ENCODE results near the gene UBR3.

GRCh38 chr2:170115501-170116229, 288.4 kb downstream of the UBR3 start:
- TF ChIP-seq POLR2A (IDR thresholded peaks at IDR 0.05; ENCODE audit: low read depth, low read length) = no peak
- TF ChIP-seq POLR2AphosphoS5 (IDR thresholded peaks at IDR 0.05; ENCODE audit: low read depth, low read length) = no peak
- TF ChIP-seq TAF1 (IDR thresholded peaks at IDR 0.05; ENCODE audit: low read depth, low read length) = no peak
- TF ChIP-seq POU2F2 (IDR thresholded peaks at IDR 0.05; ENCODE audit: low read depth, low read length) = no peak
- no peak for TF ChIP-seq SPI1 (IDR thresholded peaks at IDR 0.05; ENCODE audit: low read depth, low read length)

All from GM12891 (cell line).